HepG2 (cell line): ENCODE measurements around the gene DSE.

Source experiments
- GABPA ChIP-seq, 2 experiments: IDR thresholded peaks; 2 replicates each; pipeline ENCODE4 v1.6.1; 2011 to 2016; ENCODE audit warnings: low read depth in 2 of 2, low read length in 1 of 2, missing biosample characterization in 1 of 2, missing genetic modification characterization in 1 of 2
- RARG ChIP-seq: sonication (generic); formaldehyde crosslinking; IDR thresholded peaks from 2 replicates; pipeline ENCODE4 v1.4.0; 2020; ENCODE audit warnings: low read depth, mild to moderate bottlenecking, missing genetic modification reagents
- ZNF776 ChIP-seq: sonication (generic); formaldehyde crosslinking; IDR thresholded peaks from 2 replicates; pipeline ENCODE4 v1.4.0; 2020; ENCODE audit warnings: mild to moderate bottlenecking, missing genetic modification reagents

GRCh38 chr6:116382587-116382986, 11.8 kb downstream of the DSE start:
- no peak for TF ChIP-seq ZNF776 (CRISPR knock-in tag)
- no peak for TF ChIP-seq GABPA (IDR thresholded peaks at IDR 0.05; ENCODE audit: low read depth, low read length)
- TF ChIP-seq GABPA (CRISPR knock-in tag; IDR thresholded peaks at IDR 0.05; ENCODE audit: low read depth): no peak
- no peak for TF ChIP-seq RARG (CRISPR knock-in tag)
